Posterior vena cava (tissue), 2 donors: ENCODE results near the gene NUDT3. TPM values are rescaled to one million over a fixed set of nuclear protein-coding genes. Genes with fewer than 3 reads are reported as not detected.
A peak's percentile ranks its signal among the peaks of the same experiment; 100 is the strongest.

ENCODE experiments used
- DNase-seq: peaks from one replicate; pipeline ENCODE4 v3.0.0-alpha.2; 2020; ENCODE audit warnings: low spot score
- intact Hi-C, 2 donors: fragments of 100-400 bp; cut with DNase I; formaldehyde crosslinking; loops; one replicate each; pipeline versions ENCODE4 v1.14.1 to v1.14.2; 2022 to 2023
- total RNA-seq, 2 donors: library from RNA; stranded (reverse); fragmentation: NEBNext Ultra II Directional; extraction: Animal tissue kit (Norgen Biotek cat#: 25700); gene quantifications; one replicate each; pipeline ENCODE4 v1.2.1, GENCODE V29; 2021
- donor health status: DM: yes; HTN: yes; CAD: no.
- donor health status: DM: yes; HTN: yes; CAD: no.

Gene NUDT3
- total RNA-seq, 2 donors from 2014 or later, result 41.9 to 49.9 TPM

DNA sequence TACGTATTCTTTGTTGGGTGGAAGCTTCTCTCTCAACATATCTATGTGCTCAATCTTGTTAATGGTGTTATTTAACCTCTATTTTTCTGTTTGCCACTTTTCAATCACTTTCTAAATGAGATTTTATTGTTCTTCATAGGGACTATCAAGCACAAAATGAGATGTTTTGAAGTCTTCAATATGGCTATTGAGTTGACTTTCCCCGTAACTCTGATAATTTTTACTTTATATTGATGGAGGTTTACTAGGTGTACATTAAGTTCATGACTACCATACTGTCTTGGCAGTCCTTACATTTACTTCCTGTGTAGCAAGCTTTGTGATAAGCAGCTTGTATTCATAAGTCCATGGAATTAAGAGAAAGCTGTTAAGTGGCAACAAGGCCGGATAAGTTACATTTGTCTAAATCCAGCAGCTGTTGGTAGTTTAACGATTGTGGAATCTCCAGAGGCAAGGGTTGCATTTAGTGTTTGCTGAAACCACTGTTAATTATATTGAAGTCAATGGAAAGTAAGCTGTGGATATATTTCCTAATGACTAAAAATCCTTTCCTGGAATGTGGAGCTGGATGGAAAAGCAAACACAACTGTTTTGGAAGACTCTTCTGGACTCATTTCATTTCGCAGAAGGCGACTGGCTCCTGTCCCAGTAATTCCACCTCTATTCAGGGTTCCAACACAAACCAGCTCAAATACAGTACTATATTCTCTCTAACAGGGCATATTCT lies 86.3 kb downstream of the NUDT3 start:
- intact Hi-C loops, result no loop called here

DNA sequence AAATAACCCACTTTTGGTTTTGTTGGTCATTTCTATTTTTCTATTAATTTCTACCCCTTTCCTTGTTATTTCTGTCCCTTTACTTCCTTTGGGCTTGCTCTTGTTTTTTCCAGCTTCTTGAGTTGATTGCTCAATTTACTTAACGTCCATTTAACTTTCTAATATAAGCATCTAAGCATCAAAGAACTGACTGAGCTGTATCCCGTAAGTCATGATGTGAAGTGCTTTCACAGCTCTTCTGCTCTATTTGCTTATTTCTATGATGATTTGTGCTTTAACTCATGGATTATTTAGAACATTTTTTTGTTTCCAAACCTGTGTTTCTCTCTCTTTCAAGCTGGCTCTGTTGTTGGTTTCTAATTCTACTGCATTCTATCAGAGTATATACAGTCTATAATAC lies 87.0 kb downstream of the NUDT3 start:
- intact Hi-C loops, result no loop called here
- DNase-seq, result no peak

More for the DNA sequence above, 86.3 kb downstream of the NUDT3 start:
- DNase-seq, result no peak

DNA sequence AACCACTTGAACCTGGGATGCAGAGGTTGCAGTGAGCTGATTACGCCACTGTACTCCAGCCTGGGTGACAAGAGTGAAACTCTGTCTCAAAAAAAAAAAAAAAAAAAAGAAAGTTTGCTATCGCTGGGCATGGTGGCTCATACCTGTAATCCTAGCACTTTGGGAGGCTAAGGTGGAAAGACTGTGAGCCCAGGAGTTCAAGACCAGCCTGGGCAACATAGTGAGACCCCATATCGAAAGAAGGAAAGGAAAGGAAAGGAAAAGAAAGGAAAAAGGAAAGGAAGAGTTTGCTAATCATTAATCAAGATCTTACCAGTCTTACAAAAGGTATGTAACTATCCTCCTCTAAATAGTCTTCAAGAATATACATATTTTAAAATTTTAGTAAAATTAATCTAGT lies 88.3 kb downstream of the NUDT3 start:
- DNase-seq, result no peak
- intact Hi-C loops, result no loop called here

DNA sequence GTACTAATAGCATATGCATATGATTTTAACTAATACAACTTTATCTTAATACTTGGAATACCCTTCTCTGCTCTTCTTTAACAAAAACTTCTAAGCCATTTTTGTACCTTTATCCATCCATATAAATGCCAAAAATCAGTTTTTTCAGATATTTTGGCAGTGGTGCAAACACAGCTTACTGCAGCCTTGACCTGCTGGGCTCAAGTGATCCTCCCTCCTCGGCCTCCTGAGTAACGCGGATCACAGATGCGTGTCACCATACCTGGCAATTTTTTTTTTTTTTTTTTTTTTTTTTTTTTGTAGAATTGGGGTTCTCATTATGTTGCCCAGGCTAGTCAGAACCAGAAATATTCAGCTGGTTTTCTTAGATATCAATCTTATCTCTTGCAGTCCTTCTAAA lies 89.5 kb downstream of the NUDT3 start:
- intact Hi-C loops, result no loop called here
- no peak for DNase-seq

DNA sequence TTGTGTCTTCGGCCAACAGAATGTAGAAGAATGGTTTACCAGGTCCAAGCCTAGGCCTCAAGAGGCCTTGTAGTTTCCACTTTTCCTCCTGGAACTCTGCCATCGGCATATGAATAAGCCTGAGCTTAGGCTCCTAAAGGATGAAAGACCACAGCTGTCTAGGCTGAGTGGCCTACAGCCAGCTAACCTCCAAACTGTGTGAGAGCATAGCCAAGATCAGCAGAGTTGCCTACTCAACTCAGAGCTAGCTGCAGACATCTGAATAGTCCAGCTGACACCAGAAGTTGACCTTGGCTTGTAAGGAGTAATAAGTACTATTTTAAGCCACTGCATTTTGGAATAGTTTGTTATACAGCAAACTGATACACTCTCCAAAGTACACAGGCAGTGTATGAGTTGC lies 91.1 kb downstream of the NUDT3 start:
- peak; percentile 85 for DNase-seq
- intact Hi-C loops, result no loop called here

DNA sequence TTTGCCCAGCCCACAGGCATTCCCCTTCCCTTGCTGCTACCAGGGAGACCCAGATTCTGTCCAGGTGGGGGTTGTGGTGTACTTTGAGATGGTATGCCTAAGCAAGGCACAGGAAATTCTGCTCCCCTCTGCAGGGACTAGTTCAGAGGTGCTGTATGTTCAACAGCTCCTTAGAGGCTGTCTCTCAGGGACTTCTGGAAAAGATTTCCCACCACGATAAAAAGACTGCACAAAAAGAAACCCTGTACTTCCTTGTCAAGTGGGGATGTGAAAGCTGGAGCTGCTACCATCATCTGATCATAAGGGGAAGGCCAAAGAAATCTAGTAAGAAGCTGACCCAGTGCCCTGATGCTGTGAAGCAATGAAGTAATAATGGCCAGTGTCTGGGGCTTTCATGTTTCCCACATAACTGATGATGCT lies 92.1 kb downstream of the NUDT3 start:
- no peak for DNase-seq
- intact Hi-C loops, result no loop called here

DNA sequence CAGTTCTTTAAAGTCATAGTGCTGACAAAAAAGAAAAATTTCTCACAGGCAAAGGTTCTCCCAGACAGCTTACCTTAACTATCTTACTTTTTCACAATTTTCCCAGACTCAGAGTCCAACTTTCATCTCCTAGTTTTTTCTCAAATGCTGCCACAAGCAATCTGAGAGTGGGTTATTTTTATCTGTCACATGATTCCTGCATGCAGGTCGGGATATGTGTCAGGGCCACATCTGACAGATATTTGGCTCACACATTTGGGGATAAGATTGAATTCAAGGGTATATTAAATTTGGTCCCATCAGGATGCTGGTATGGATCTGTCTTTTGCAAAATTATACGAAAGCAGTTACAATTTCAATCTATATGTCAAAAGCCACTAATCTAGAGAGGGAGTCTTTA lies 93.5 kb downstream of the NUDT3 start:
- intact Hi-C loops, result no loop called here
- DNase-seq, result no peak

DNA sequence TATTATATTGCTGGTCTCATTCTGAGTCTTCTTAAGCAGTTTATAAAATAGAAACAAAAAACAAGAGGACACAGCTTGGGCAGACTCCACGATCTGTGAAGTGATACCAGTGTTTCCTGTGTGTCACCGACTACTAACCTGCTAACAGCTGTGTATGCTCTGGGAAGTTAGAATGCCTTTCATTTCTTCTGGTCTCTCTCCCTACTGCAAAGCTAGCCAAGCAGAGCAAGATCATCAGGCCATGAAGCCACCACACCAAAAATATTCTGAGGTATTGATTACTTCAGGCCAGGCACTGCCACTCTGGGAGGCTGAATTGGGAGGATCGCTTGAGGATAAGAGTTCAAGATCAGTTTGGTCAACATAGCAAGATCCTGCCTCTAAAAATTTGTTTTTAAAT lies 96.7 kb downstream of the NUDT3 start:
- intact Hi-C loops, result no loop called here
- DNase-seq, result no peak

DNA sequence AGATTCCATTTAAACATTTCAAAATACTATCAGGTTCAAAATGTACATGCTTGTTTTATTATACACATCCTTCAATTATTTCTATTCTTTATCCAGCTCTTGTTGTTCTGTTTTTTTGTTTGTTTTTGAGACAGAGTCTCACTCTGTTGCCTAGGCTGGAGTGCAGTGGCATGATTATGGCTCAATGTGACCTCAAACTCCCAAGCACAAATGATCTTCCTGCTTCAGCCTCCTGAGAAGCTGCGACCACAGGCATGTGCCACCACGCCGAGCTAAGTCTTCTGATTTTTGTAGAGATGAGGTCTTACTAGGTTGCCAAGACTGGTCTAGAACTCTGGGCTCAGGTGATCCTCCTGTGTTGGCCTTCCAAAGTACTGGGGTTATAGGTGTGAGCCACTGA lies 99.5 kb downstream of the NUDT3 start:
- intact Hi-C loops, result no loop called here
- no peak for DNase-seq

DNA sequence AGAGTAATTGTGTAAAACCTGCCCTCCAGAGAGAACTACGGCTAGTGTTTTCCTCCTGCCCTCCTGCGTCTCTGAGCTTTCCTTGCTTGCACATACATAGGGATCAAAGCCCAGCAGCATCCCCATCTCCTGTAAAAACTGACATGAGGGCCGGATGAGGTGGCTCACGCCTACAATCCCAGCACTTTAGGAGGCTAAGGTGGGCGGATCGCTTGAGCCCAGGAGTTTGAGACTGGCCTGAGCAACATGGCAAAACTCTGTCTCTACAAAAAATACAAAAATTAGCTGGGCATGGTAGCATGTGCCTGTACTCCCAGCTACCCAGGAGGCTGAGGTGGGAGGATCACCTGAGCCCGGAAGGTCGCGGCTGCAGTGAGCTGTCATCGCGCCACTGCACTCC lies 103.3 kb downstream of the NUDT3 start:
- DNase-seq, result no peak
- intact Hi-C loops, result no loop called here

DNA sequence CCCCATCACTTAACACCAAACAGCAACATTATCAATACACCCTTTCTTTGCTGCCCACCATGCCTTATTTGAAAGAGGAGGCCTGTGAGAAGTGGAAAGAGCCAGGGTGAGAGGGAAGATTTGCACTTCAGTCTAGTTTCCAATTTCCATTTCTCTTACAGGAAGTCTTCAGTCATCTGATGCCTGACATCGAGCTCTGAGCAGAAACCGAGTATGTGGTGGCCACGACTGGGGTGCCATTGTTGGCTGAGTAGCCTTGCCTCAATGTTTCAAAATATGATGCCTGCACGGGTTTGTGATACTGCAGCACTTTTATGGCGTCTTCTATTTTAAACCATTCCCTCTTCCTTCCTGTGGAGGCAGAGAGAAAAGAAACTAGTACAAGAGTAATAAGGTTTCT lies 103.9 kb downstream of the NUDT3 start:
- no peak for DNase-seq
- intact Hi-C loops, result no loop called here

DNA sequence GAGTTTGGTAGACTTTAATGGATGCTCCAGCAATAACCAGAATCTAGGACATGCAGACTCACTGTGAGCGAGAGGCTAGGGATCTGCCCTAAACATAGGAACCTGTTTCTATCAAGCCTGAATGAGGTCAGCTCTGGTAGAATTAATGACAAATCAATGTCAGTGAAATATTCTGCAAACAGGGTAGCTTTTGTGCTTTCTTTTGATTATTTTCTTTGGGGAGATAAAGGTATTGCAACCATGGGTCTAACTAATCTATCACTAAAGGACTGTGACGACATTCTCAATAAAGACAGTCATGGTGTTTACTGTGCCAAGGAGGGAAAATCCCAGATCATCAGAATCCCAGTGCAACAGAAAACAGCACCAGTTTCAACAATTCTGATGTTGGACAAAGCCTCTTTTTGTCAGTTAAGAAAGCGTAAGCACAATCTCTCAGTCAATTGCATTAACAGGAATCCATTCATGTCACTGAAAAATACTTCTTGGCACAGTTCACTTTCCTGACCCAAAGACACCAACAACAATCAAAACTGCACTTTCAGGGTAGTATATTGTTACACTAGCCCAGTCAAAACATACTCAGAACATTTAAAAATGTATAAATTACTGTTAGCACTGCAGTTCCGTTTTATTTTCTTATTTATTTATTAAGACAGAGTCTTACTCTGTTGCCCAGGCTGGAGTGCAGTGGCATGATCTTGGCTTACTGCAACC lies 106.9 kb downstream of the NUDT3 start:
- intact Hi-C loops, result no loop called here
- DNase-seq, result no peak

DNA sequence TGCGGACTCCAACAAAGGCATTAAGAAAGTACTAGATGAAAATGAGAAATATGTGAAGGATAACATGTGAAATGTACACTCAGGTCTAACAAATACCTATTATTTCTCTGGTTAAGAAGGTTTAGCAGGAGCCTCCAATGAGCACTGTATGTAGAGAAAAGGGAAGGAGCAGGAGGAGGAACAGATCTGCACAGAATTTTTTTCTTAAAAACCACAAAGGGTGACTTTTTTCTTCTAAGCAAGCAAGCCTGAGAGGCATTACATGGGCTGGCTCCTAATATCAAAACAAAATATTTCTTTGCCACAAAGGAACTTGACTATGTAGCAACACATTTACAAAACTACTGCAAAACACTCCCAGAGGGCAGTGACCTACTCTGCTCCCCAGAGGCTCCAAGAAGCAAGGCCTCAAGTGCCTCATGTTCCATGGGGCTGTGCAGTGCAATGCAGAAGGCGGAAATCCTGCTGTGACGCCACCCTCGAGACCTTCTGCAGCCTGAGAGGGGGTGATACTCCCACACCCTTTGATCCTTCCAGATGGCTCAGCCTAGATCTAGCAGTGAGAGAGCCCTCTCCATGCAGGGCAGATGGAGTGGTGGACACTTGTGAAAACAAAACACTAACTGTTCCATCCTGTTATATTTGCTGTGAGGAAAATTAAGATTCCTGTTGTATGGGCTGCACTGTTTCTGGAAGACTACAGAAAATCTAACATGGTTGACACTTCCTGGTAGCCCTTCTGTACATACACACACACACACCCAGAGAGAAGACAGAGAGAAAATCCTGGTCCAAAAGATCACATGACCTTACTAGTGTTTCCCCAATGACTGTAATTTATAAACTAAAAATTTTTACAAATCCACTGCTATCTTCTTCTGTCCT lies 107.7 kb downstream of the NUDT3 start:
- intact Hi-C loops, result no loop called here
- peak; percentile 86 for DNase-seq

DNA sequence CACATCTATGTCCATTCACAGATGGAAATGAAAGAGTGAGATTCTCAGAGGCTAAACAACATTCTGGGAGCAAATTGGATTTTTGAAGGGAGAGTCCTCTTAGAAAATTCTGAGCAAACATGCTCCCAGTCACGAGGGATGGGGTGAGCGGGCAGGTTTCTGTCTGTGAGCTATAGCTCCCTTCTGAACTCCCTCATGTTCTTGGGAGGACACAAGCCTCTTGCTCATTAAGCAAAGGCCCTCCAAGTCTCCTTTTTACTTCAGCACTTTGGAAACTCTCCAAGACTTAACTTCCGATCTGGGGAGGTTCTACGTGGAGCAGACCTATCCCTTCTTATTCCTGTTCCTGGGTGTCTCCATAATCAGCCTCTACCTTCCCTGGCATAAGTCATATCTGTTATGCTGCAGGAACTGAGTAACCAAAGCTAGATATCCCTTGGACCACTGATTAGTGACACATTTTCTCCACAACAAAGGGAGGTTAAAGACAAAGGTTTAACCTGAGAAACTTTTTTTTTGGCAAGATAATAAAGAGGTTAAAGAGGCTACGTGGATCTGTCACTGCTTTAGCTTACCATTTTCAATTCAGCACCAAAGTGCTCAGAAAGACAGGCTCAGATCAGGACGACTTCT lies 110.7 kb downstream of the NUDT3 start:
- DNase-seq, result no peak
- intact Hi-C loops, result no loop called here

DNA sequence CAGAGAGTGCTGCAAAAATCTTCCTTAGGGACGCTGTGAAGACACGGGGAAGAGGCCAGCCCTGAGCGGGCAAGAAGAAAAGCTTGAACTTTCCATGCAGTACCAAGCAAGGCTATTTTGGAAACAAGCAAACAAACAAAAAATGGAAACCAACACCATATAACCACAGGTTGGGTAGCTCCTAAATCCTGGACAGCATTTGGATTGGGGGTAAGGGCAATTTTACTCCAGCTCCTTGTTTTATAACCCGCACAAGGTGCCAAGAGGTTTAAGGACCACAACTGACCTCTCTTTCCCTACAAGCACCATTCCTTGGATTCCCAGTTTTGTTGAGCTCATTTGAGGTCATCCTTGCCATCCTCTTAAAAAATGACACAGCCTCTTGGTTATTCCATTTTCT lies 112.3 kb downstream of the NUDT3 start:
- DNase-seq, result no peak
- intact Hi-C loops, result no loop called here

DNA sequence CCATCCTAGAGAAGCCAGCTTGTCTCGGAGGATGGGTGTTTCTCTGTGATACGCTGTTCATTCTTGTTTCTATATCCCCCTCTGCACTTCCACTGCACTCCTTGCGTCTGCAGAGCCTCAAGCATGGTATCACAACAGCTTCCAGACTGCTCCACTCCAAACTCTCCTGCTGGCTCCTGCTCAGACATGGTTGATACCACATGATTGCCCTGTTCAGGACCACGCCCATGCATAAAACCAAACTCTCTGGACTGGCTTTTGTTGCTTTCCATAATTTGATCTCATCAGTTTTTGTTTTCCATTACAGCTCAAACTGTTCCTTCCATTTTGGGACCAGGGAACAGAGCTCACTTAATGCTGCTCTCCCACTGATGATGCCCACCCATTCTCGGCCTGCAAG lies 113.6 kb downstream of the NUDT3 start:
- no peak for DNase-seq
- intact Hi-C loops, result no loop called here

DNA sequence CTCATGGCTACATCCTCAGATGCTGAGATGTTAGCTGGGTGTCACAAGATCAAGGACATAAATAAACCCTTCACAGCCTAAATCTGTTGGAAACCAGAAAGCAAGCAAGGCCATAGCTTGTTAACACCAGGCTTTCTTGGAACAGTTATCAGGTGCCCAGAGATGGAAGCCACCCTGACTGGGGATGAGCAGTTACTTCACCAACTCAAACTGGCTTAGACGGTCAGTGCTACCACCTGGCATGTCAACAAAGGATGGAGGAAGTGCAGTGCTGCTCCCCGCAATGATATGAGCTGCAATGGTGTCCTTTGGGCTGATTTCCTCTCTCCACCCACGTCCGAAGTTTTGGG lies 114.7 kb downstream of the NUDT3 start:
- no peak for DNase-seq
- intact Hi-C loops, result no loop called here

DNA sequence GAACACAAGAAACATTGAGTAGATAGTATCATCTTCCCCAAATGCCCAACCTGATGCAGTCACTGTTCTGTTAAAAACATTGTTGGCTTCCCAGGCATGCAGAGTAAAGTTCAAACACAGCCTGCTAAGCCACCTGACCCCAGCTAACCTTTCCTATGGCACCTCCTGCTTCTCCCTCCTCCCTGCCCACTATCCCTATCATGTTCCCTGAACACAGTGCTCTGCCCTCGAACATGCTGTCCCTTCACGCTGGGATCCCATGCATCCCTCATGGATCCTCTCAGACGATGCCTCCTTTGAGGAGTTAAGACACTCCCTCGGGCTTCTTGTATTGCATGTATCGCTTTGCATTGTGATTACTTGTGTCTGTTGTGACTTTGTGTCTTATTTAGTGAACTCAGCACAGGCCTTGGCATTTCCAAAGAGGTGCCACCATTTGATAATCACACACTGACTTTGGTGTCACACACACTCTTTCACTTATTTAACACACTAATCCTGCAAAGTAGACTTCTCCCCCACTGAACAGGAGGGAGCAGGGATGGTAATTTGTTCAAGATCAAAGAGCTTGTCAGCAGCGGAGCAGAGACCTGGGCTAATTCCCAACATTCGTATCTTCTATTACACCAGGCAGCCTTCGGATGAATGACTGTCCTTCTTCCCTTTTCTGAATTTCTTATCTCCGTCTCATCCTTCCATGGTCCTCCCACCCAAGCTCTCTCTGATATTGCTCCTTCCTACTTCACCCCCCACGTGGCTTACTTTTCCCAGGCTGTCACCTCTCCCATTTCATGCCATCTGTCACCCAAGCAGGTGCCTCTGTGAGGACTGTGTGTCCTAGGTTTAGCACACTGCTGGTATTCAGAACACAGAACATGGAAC lies 115.3 kb downstream of the NUDT3 start:
- no peak for DNase-seq
- intact Hi-C loops, result no loop called here

DNA sequence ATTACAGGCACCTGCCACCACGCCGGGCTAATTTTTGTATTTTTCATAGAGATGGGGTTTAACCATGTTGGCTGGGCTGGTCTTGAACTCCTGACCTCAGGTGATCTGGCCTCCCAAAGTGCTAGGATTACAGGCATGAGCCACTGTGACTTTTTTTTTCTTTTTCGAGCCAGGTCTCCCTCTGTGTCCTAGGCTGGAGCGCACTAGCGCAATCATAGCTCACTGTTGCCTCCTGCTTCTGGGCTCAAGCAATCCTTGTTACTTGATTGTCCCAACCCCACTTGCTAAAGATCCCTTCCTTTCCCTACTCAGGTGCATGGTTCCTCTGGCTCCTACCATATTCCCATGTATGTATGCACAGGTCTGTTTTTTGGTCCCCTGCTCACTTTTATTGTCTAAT lies 116.3 kb downstream of the NUDT3 start:
- DNase-seq, result no peak
- intact Hi-C loops, result no loop called here
